Adrenal gland (tissue), 12 donors: Measurements from ENCODE around the gene ASTN2. TPM values are rescaled to one million over a fixed set of nuclear protein-coding genes. Genes with fewer than 3 reads are reported as not detected.

Experiments
- DNase-seq, 7 donors: peaks; one replicate each; pipeline ENCODE4 v3.0.0-alpha.2; 2019 to 2020
- H3K27ac ChIP-seq, 5 donors: fragments of 200-600 bp; sonication (generic) in 4 of 5; 1 replicate in 3 of 5; 2 replicates in 2 of 5; pipeline versions ENCODE4 v1.5.1 to v1.8.0; 2016 to 2020; ENCODE audit warnings: mild to moderate bottlenecking in 1 of 5
- H3K27me3 ChIP-seq: fragments of 200-600 bp; 2 replicates; pipeline ENCODE4 v1.8.0; 2021
- H3K36me3 ChIP-seq, 2 donors: fragments of 200-600 bp; replicated peaks in 1 of 2; 1 replicate in 1 of 2; 2 replicates in 1 of 2; pipeline versions ENCODE4 v1.5.1 to v1.8.0; 2018 to 2022
- H3K4me1 ChIP-seq, 2 donors: fragments of 200-600 bp; replicated peaks in 1 of 2; 1 replicate in 1 of 2; 2 replicates in 1 of 2; pipeline versions ENCODE4 v1.5.1 to v1.8.0; 2018 to 2021
- H3K4me3 ChIP-seq, 4 donors: fragments of 200-600 bp; sonication (generic) in 3 of 4; one replicate each; pipeline ENCODE4 v1.5.1; 2016 to 2018
- H3K9me3 ChIP-seq, 3 donors: fragments of 200-600 bp; sonication (generic) in 1 of 3; replicated peaks in 1 of 3; 1 replicate in 2 of 3; 2 replicates in 1 of 3; pipeline versions ENCODE4 v1.5.1 to v1.8.0; 2016 to 2021
- POLR2A ChIP-seq, 2 donors: fragments of 450-650 bp; IDR thresholded peaks; one replicate each; pipeline ENCODE4 v1.6.1; 2017; ENCODE audit warnings: antibody characterized with exemption in 2 of 2, mild to moderate bottlenecking in 2 of 2, moderate library complexity in 1 of 2
- WGBS, 4 donors: extraction: QIAGEN DNeasy Blood & Tissue Kit in 2 of 4; methylation state at CpG; one replicate each; pipeline versions ENCODE4 v1.1.5 to v1.1.7; 2013 to 2017; 5-methylcytosine and 5-hydroxymethylcytosine counted together
- intact Hi-C, 2 donors: fragments of 100-400 bp; cut with DNase I; formaldehyde crosslinking; loops; one replicate each; pipeline versions ENCODE4 v1.14.1 to v1.15.0; 2022 to 2023
- polyA plus RNA-seq, 3 donors: library from polyadenylated mRNA; stranded (reverse); fragments of 200-250 nt in 2 of 3; fragments of 350-450 nt in 1 of 3; fragmentation: Illumina TruSeq in 1 of 3; extraction: RNeasy Lipid Tissue Mini Kit (QIAGEN cat#74804) in 1 of 3; gene quantifications; one replicate each; pipeline ENCODE4 v1.2.3, GENCODE V29; 2013 to 2014
- total RNA-seq, 9 donors: library from RNA; depleted of rRNA in 4 of 9; stranded (reverse); fragments of >200 nt in 4 of 9; fragments of 120-200 nt in 1 of 9; fragmentation: NEBNext Ultra II Directional in 1 of 9; extraction: Animal tissue kit (Norgen Biotek cat#: 25700) in 1 of 9; gene quantifications; one replicate each; pipeline versions ENCODE4 v1.1.0 to v1.2.4, GENCODE V29; 2013 to 2023
- TF ChIP-seq, protein P1 (sequence below), 6 experiments: fragments of 450-650 bp in 4 of 6; fragments of 200-600 bp in 2 of 6; sonication (generic) in 1 of 6; IDR thresholded peaks; 1 replicate in 5 of 6; 2 replicates in 1 of 6; pipeline versions ENCODE4 v1.5.1 to v1.8.0; 2016 to 2021; ENCODE audit warnings: antibody characterized with exemption in 6 of 6, mild to moderate bottlenecking in 2 of 6, moderate library complexity in 1 of 6
- donor health status: healthy with polysubstance abuse.
- donor health status: Bipolar disorder and iron deficiency.
- donor health status: DM: yes; HTN: yes; CAD: no.
- donor health status: DM: no; HTN: no; CAD: no.
- donor health status: DM: no; HTN: no; CAD: no.
- donor health status: DM: yes; HTN: yes; CAD: no.

Gene ASTN2
- total and polyA plus RNA-seq, 12 donors, result 2.5 to 15.6 (median 6.8) TPM

- intact Hi-C loops, result no loop called here
- Histone ChIP-seq H3K4me1 (no peaks in the 10 kb centered on the region), H3K4me3 (no peak overlapping the region), H3K27me3 (no peaks in the 10 kb centered on the region), H3K9me3 (no peaks in the 10 kb centered on the region), H3K27ac (no peak overlapping the region), H3K36me3 (no peaks in the 10 kb centered on the region)
- TF ChIP-seq, protein P1, sequence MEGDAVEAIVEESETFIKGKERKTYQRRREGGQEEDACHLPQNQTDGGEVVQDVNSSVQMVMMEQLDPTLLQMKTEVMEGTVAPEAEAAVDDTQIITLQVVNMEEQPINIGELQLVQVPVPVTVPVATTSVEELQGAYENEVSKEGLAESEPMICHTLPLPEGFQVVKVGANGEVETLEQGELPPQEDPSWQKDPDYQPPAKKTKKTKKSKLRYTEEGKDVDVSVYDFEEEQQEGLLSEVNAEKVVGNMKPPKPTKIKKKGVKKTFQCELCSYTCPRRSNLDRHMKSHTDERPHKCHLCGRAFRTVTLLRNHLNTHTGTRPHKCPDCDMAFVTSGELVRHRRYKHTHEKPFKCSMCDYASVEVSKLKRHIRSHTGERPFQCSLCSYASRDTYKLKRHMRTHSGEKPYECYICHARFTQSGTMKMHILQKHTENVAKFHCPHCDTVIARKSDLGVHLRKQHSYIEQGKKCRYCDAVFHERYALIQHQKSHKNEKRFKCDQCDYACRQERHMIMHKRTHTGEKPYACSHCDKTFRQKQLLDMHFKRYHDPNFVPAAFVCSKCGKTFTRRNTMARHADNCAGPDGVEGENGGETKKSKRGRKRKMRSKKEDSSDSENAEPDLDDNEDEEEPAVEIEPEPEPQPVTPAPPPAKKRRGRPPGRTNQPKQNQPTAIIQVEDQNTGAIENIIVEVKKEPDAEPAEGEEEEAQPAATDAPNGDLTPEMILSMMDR (IDR thresholded peaks at IDR 0.05), result no peak
- no peak for TF ChIP-seq POLR2A (IDR thresholded peaks at IDR 0.05)
- DNase-seq, result no peak
Measured at GRCh38 chr9:116499434-116499833, 915.4 kb downstream of the ASTN2 start.

- Histone ChIP-seq H3K27ac (no peak overlapping the region), H3K9me3 (no peaks in the 10 kb centered on the region), H3K36me3 (no peaks in the 10 kb centered on the region), H3K4me1 (no peaks in the 10 kb centered on the region), H3K4me3 (no peak overlapping the region), H3K27me3 (no peaks in the 10 kb centered on the region)
- intact Hi-C loops, result no loop called here
- no peak for DNase-seq
- no peak for TF ChIP-seq POLR2A (IDR thresholded peaks at IDR 0.05)
- TF ChIP-seq, protein P1 (IDR thresholded peaks at IDR 0.05), result no peak
- WGBS, 4 donors, result 77 to 90% (median 80%) methylated on average over 6 of the region's 6 CpGs
Measured at GRCh38 chr9:116497095-116497890, 917.6 kb downstream of the ASTN2 start.

DNA sequence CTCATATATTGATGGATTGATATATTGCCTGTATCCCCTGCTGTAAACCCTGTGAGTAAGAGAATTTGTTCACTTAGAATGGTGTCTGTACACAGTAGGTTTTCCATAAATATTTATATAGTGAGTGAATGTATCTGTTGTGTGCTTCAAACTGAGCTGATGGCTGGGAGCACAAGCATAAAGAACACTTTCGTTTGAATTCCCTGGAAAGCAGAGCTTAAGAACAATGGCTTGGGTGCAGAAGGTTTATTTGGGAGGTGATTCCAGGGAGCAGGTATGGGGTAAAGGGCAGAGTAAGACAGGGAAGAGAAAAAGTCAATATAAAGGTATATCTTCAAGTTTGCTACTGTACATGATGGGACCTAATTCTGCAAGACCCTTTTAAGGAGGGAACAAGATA lies 918.7 kb downstream of the ASTN2 start:
- 74 to 88% (median 75%) methylated on average over 1 of the region's 1 CpG for WGBS, 4 donors
- TF ChIP-seq, protein P1 (IDR thresholded peaks at IDR 0.05), result no peak
- no peak for TF ChIP-seq POLR2A (IDR thresholded peaks at IDR 0.05)
- intact Hi-C loops, result no loop called here
- Histone ChIP-seq H3K4me3 (no peak overlapping the region), H3K27ac (no peak overlapping the region), H3K36me3 (no peaks in the 10 kb centered on the region), H3K4me1 (no peaks in the 10 kb centered on the region), H3K9me3 (no peaks in the 10 kb centered on the region), H3K27me3 (no peaks in the 10 kb centered on the region)
- DNase-seq, result no peak

DNA sequence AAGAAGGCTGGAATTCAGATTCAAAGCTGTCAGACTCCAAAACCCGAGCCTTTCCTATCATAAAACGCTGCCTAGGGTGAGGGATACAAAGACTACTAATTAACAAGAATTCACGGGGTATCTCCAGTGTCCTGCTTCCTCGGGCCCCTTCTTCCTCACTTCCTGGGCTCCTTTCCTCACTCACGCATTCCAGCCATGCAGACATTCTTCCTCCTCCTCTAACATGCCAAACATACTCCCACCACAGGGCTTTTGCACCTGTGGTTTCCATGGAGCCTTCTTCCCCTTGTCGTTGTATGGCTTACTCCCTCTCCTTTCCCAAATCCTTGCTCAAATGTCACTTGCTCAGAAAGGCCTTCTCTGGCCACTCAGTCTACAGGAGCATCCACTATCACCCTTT lies 919.1 kb downstream of the ASTN2 start:
- intact Hi-C loops, result no loop called here
- no peak for DNase-seq
- no peaks in the 10 kb centered on the region for H3K9me3 ChIP-seq
- no peak overlapping the region for H3K27ac ChIP-seq
- no peaks in the 10 kb centered on the region for H3K4me1 ChIP-seq
- H3K27me3 ChIP-seq, result no peaks in the 10 kb centered on the region
- H3K36me3 ChIP-seq, result no peaks in the 10 kb centered on the region
- H3K4me3 ChIP-seq, result no peak overlapping the region
- TF ChIP-seq, protein P1 (IDR thresholded peaks at IDR 0.05), result no peak
- no peak for TF ChIP-seq POLR2A (IDR thresholded peaks at IDR 0.05)
- WGBS, 4 donors, result 74 to 85% (median 83%) methylated on average over 6 of the region's 6 CpGs
